T-helper 1 cell (primary cell): ENCODE results near the gene PLEKHF1.
A peak's percentile ranks its signal among the peaks of the same experiment; 100 is the strongest.
"Not testable (repeated sequence)": the region's sequence is repeated elsewhere in the genome, so short reads cannot be mapped to it uniquely, and the experiment has no call there.

ENCODE experiments used
- DNase-seq, 5 donors: peaks; one replicate each; pipeline ENCODE4 v3.0.0-alpha.2; 2012 to 2020
- total RNA-seq, 4 donors: gene quantifications; one replicate each; lab custom pipeline; 2026; lab: John Stamatoyannopoulos, UW

The PLEKHF1 gene
- 11.1 to 26.2 (median 15.3) reads per million in 4 donors for total RNA-seq

GRCh38 chr19:29665215-29665825 is at the start of gene PLEKHF1:
Gene PLEKHF1, plus strand, starts transcription at chr19:29665461. Its CDS starts 8,379 bp downstream, at chr19:29673840.
- peak; percentile 70 to 87 (median 72) for DNase-seq

GRCh38 chr19:29615891-29616425 is 49.3 kb upstream of the PLEKHF1 start:
- DNase-seq = no peak

- DNase-seq = no peak
Measured at GRCh38 chr19:29616541-29616940, 48.7 kb upstream of the PLEKHF1 start.

- no peak for DNase-seq
Measured at GRCh38 chr19:29617366-29618266, 47.6 kb upstream of the PLEKHF1 start.

GRCh38 chr19:29618434-29618833 is 46.8 kb upstream of the PLEKHF1 start:
- DNase-seq = no peak

GRCh38 chr19:29618871-29619270 is 46.4 kb upstream of the PLEKHF1 start:
- DNase-seq = no peak

GRCh38 chr19:29620931-29621351 is 44.3 kb upstream of the PLEKHF1 start:
- peak in 1 of 5 donors; percentile 68 for DNase-seq

DNA sequence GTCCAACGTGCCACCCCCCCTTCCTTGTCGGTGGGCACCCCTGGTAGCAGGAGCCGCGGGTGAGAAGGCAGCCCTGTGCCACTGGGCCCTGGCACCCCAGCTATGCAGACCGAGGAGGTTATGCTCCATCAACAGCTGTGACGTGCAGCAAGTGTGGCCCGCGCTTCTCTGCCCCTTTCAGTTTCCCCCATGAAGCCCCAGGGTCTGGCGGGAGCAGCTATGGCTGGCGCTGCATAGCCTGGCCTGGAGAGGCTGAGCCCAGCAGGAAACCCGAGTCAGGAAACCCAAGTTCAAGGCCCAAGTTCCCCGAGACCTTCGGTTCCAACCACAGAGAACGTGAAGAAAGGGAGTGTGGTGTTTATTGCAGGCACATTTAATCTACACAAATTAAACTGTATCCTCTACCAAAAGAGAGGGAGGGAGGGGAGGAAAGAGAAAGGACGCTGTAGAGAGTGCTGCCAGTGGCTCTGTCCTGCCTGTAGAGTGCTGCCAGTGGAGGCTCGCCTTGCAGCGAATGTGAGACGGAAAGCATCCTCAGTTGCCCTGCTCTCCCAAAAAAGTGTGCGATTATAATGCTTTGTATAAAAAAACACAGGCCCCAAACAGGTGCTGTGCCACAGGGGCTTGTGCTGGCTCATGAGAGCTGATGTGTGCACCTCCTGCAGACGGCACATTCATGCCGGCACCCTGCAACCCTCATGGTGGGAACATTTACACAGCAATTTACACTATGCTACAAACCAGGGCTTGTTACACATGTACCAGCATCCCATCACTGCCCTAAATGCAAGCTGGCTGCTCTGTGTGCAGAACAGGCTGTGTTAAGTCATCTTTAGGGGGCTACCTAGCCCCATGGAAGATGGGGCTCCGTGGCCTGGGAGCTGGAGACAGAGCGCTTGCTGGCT is 42.8 kb upstream of the PLEKHF1 start:
- peak in 1 of 5 donors; percentile 66 for DNase-seq

DNA sequence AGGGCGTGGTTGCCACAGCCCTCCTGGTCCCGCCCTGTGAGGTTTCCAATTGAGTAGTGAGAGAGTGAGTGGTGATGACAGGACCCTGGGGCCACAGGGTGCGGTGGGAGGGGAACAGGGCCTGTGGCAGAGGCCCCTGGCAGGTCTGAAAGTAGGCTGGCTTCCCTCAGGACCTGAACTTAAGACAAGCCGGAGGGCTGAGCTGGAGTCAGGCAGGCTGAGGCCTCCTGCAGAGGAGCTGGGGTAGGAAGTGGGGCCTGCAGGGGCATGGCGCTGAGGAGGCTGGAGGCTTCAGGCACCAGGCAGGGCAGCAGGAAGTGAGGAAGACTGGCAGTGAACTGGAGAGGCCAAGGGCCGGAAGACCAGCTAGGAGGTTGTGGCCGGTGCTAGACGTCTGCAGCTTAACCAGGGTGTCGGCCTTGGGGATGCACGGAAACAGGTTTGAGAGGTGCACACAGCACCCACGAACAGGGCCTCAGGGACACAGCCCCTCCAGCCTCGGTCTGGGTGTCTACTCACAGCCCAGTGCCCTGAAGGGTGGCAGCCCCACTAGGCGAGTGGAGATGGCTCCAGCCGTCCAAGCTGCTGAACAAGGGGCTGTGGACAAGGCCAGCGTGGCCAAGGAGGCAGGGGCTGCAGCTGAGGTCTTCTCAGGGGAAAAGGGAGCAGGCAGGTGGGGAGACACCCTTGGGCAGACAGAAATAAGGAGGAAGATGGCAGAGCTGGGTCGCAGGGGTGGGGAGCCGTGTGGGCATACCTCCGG is 41.4 kb upstream of the PLEKHF1 start:
- DNase-seq = peak in 1 of 5 donors; percentile 88

- no peak for DNase-seq
Measured at GRCh38 chr19:29624489-29625185, 40.6 kb upstream of the PLEKHF1 start.

DNA sequence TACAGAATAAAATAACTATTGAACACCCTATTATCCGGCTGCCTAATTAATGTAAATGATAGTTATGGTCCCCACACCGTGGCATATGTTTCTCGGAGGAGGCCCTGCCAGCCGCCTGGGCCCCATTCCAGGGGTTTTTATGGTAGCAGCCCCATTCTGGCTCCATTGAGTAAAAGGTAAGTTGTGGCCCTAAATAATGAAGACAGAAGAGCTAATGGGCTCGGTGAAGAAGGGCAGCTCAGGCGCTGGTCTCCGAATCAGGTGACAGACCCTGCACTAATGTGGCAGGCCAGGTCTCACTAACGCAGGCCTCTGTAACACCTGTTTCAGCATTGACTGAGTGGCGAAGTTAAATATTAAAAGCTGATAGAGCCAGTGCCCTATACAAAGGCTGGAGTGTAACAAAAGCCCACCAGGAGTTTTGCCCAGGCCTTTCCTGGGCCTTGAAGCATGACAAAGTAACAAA is 40.0 kb upstream of the PLEKHF1 start:
- DNase-seq = no peak

DNA sequence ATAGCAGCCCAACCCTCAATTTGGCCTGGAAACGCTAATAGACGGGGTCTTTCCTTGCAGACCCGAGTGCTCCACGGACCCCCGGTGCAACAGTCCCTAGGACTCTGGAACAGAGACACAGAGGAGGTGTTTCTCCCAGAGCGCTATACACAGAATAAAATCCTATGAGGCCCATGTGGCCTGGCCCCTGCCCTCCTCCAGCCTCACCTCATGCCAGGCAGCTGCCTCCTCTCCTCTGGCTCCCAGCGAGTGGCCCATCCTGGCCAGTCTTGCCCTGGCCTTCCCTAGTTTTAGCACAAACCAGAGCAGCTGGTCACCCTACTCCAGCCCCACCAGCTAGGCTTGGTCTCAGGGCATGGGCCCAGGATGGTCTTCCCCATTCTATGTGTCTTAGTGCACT is 38.9 kb upstream of the PLEKHF1 start:
- DNase-seq = no peak

GRCh38 chr19:29626832-29627231 is 38.4 kb upstream of the PLEKHF1 start:
- DNase-seq = not testable (repeated sequence)

DNA sequence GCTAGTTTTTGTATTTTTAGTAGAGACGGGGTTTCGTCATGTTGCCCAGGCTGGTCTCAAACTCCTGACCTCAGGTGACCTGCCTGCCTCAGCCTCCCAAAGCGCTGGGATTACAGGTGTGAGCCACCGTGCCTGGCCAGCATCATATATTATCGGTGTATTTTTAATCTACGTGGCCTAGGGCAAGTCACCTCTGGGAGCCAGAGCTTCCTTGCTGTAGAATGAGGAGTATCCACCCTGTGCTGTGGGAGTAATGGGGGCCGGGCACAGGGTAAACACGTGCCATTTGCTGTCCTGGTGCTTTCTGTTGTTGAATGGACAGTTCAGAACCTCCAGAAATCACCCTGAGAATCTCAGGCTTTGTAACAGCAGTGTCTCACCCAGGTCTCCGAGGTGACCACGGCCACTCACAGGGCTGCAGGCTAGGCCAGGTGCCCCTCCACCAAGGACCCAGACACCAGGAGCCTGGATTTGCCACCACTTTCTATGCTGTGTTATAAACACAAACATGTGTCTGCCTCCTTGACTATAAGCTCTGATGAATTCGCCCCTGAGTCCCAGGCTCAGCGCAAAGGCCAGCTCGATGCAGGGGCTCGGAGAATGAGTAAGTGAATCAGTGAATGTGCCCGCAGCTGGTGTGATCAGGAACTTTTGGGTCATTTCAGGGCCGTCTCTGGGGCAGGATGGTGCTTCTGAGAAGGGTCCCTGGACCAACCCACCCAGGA is 36.4 kb upstream of the PLEKHF1 start:
- DNase-seq = no peak

DNA sequence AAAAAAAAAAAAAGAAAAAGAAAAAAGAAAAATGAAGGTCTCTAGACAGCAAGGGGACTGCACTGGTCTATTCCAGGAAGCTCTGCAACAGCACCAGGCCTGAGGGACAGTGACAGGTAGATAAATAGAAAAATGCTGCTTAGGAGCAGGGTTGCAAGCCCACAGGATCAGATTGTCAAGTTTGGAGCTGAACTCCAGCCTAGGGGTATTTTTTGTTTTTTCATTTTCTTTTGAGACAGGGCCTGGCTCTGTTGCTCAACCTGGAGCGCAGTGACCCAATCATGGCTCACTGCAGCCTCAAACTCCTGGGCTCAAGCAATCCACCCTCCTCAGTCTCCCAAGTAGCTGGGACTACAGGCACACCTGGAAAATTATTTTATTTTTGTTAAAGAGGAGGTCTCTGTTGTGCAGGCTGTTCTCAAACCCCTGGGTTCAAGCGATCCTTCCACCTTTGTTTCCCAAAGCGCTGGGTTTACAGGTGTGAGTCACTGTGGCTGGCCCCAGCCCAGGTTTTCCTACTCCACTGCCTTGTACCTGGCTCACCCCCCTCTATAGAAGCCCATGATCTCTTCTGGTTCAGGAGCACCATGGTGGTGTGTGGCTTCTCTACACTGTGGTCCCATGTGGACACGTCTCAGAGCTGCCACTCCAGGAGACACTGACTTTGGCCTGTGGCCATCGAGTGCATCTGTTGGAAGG is 35.3 kb upstream of the PLEKHF1 start:
- DNase-seq = no peak

- no peak for DNase-seq
Measured at GRCh38 chr19:29630655-29631054, 34.6 kb upstream of the PLEKHF1 start.

GRCh38 chr19:29631450-29631849 is 33.8 kb upstream of the PLEKHF1 start:
- DNase-seq = no peak

DNA sequence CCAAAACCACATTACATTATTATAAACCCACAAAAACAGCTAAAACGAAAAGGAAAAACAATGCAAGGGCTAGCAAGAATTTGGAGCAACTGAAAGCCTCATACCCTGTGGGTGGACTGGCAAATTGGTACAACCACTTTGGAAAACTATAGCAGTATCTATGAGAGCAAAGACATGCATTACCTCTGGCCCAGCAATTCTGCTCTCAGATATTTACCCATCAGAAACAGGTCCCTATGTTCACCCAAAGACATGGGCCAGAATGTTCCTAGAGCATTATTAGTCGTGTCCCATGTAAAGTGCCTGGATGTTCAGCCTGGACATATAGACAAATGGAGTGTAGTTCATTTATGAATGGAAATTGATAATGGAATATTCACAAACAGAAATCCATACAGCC is 31.3 kb upstream of the PLEKHF1 start:
- DNase-seq = no peak

DNA sequence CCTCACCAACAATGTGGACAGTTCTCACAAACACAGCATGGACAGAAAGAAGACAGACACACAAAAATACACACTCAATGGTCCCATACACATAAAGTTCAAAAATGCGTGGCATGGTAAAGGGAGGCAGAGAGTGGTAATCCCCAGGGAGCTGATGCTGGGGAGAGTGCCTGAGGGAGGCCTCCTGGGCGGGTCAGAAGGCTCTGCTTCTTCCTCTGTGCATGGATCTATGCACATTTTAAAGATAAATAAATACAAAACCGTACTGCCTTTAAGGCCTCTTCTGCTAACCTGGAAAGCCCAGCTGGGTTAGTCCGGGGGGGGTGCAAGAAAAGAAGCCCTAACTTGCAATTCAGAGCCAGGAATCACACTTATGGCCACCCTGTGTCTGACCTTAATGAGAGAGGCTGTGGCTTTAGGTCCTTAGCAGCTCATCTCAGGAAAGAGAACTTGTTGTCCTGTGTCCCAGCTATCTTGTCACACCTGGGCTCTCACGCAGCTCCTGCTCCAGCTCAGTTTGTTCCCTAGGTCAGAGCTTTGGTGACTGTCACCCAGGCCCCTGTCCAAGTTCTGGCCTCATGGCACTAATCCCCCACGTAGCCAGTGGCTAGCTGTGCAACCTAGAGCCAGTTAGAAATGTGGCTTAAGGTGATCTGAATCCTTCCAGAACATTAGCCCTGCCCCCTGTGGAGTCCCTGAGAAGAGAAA is 30.7 kb upstream of the PLEKHF1 start:
- DNase-seq = no peak
